ENCODE data around the gene ZNF566.

DNA sequence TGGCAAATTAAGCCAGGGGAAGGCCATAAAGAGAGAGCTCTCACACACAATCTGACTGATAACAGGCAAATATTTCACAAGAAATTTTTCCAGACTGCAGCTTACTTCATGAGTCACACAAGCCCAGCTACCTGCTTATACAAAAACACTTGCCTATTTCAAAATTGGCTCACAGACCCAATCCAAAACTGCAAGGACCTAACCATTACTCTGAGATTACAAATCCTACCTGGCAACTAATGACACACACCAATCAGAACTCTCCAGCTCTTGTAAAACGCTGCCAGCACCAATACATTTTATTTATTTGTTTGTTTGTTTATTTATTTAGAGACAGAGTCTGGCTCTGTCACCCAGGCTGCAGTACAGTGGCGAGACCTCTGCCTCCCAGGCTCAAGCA is 52.8 kb downstream of the ZNF566 start:
- TF ChIP-seq, protein P1, sequence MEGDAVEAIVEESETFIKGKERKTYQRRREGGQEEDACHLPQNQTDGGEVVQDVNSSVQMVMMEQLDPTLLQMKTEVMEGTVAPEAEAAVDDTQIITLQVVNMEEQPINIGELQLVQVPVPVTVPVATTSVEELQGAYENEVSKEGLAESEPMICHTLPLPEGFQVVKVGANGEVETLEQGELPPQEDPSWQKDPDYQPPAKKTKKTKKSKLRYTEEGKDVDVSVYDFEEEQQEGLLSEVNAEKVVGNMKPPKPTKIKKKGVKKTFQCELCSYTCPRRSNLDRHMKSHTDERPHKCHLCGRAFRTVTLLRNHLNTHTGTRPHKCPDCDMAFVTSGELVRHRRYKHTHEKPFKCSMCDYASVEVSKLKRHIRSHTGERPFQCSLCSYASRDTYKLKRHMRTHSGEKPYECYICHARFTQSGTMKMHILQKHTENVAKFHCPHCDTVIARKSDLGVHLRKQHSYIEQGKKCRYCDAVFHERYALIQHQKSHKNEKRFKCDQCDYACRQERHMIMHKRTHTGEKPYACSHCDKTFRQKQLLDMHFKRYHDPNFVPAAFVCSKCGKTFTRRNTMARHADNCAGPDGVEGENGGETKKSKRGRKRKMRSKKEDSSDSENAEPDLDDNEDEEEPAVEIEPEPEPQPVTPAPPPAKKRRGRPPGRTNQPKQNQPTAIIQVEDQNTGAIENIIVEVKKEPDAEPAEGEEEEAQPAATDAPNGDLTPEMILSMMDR (IDR thresholded peaks at IDR 0.05), result no peak
- TF ChIP-seq POLR2A (IDR thresholded peaks at IDR 0.05), result no peak

All from thyroid gland (tissue), 4 donors.